Stimulated activated CD8-positive, alpha-beta memory T cell treated with anti-CD3 and anti-CD28 coated beads, Interleukin-4, amount 100 ng/mL, for 24 hours (primary cell): ENCODE measurements around the gene DPP6.

Source experiments
- DNase-seq: peaks from one replicate; pipeline ENCODE4 v3.0.0-alpha.2; 2020; ENCODE audit warnings: low read depth

DPP6 gene

DNA sequence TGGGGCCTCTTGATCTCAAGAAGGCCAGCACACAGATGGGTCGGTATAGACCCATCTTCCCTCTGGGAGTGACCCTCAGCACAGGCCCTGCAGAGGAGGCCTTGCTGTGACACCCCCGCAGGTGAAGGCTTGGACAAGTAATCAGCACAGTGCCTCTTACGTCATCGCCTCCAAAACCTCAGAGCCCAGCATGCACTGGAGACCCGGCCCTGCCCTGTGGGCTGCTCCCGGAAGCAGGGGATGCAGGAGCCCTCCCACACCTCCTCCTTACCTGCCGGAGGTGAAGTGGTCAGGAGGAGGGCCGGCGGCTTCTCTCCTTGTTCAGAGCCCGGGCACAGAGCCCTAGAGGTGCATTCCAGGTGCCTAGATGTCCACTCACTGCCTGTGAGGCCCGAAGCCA is 829.3 kb downstream of the DPP6 start:
- DNase-seq, result no peak

DNA sequence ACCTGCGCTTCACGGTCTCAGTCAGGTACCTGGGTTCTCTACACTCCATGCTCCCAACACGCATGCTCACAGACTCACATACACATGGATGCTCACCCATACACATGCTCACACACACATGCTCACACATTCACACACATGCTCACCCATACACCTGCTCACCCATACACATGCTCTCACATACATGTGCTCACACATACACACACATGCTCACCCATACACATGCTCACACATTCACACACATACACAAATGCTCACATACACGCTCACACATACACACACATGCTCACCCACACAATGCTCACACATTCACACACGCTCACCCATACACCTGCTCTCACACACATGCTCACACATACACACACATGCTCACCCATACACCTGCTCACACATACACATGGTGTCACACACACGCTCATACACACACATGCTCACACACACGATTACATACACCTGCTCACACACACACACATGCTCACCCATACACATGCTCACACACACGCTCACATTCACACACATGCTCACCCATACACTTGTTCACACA is 830.8 kb downstream of the DPP6 start:
- no peak for DNase-seq

GRCh38 chr7:154884348-154884920 is 832.2 kb downstream of the DPP6 start:
- no peak for DNase-seq

- no peak for DNase-seq
These were observed 834.4 kb downstream of the DPP6 start for GRCh38 chr7:154886591-154886990.

GRCh38 chr7:154888690-154889089 is 836.5 kb downstream of the DPP6 start:
- DNase-seq, result no peak

DNA sequence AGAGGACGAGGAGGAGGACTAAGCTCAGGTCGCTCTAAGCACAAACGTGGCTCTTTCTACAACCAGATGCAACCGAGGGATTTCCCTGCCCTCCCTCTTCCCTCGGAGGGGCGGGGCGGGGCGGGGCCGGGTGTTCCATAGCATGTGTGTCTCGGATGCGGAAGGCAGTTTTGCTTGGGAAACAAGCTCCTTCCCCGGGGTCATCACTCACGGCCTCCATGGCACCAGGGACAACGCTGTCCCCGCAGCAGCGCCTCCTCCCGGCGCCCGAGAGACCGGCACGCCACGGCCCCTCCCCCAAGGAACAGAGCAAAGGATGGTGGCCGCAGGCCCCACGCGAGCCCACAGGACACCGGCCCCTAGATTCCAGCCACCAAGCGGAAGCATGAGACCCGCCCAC is 840.3 kb downstream of the DPP6 start:
- DNase-seq, result no peak

GRCh38 chr7:154896076-154896475 is 843.9 kb downstream of the DPP6 start:
- no peak for DNase-seq

DNA sequence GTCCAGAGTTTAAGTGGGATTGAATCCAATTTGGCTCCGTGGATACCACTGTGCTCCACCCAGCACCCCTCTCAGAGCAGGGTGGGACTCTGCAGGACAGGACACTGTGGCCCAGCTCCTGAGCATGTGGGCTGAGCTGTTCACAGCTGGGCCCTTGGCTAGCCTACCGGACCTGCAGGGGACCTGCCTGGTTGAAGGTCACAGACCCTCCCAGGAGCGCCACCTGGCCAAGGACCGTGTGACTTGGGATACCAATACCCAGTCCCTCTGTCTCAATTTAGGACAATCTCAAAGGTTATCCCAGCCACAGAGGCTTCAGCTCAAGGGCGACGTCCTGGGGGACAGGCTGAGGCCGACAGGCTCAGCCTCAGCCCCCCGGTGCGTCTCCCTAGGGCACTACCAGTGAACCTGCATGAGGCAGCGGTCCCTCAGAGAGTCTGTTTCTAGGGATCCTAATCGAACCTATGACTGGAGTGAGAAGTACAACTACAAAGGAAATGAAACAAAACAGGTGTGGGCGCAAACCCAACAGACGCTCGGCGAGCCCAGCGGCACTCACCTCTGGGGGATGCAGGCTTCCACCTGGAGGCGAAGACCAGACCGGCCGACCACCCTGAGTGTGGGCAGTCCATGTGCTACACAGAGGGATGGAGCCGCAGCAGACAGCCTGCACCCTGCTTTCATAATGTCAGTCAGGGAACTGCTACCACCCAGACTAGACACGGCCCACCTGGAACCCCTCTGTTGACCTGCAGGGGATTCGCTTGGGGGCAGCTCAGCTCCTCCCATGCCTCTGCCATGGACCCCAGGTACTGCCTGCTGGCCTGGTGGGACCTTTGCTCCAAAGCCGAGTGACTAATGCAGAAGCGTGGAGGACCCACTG is 847.0 kb downstream of the DPP6 start:
- DNase-seq, result no peak

GRCh38 chr7:154899862-154900261 is 847.7 kb downstream of the DPP6 start:
- no peak for DNase-seq

DNA sequence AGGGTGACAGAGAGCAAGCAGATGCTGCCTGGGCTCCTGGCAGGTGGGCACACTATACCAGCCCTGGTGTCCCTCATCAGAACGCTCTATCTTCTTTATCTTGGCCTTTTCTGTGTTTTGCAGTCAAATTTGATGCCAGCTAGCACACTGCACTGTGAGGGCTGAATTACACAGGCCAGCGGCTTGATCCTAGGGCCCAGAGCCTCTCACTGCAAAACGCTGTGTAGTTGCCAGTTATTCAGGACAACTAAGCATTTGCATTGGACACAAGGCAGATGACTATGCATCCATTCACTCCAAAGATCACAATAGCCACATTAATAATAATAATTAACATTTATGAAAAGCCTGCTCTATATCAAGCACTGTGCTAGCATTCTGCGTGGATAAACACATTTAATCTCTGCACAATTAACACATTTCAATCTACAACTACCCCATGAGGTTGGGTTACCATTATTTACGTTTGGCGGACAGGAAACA is 850.4 kb downstream of the DPP6 start:
- no peak for DNase-seq

DNA sequence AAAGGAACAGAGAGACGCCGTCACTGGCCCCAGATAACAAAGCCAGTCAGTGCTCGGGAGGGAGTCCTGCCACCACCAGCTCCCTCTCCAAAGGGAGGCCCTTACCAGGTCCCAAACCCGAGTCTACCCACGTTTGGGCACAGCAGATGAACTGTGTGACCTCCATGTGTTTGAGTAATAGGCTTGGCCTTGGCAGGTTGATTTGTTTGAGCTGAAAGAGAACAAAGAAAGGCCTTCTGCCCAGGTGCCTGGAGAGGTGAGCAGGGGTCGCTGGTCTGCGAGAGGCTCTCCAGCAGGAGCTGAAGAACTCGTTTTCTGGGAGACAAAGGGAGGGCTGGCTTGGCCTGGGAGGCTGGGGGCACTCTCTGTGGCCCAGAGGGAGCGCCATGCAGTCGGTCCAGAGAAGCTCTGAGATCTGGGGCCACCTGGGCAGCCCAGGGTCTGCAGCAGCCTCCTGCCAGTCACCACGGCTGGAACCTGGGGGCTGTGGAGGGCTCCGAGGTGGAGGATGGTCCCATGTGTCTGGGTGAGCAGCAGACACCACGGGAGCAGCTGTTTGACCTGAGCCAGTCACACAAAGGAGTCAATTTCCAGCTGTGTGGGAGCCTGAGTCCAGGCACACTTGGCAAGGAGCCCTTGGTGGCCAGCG is 851.0 kb downstream of the DPP6 start:
- DNase-seq, result no peak

GRCh38 chr7:154905146-154905545 is 852.9 kb downstream of the DPP6 start:
- DNase-seq, result no peak

GRCh38 chr7:154905615-154906014 is 853.4 kb downstream of the DPP6 start:
- DNase-seq, result no peak

GRCh38 chr7:154906201-154906600 is 854.0 kb downstream of the DPP6 start:
- no peak for DNase-seq

- no peak for DNase-seq
These were observed 854.6 kb downstream of the DPP6 start for GRCh38 chr7:154906736-154907355.

- DNase-seq, result no peak
These were observed 855.7 kb downstream of the DPP6 start for GRCh38 chr7:154907651-154908620.

GRCh38 chr7:154909241-154910105 is 857.3 kb downstream of the DPP6 start:
- DNase-seq, result no peak

DNA sequence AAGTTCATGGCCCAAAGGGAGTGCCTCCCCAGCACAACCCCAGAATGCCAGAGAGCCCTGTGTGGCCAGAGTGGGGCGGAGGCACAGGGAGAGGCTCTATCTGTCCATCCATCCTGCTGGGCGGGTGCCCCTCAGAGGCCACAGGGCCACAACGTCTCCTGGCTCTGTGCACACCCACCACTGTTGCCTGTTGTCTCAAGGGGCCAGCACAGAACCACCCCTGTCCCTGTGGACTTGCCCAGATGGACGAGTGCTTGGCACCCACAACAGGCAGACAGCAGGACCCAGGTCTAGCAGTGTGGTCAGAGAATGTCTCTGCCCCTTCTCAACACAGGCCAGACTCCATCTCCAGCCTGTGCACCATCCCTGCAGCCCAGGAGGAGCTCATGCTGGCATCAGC is 857.9 kb downstream of the DPP6 start:
- DNase-seq, result no peak

GRCh38 chr7:154910977-154911376 is 858.8 kb downstream of the DPP6 start:
- DNase-seq, result no peak

DNA sequence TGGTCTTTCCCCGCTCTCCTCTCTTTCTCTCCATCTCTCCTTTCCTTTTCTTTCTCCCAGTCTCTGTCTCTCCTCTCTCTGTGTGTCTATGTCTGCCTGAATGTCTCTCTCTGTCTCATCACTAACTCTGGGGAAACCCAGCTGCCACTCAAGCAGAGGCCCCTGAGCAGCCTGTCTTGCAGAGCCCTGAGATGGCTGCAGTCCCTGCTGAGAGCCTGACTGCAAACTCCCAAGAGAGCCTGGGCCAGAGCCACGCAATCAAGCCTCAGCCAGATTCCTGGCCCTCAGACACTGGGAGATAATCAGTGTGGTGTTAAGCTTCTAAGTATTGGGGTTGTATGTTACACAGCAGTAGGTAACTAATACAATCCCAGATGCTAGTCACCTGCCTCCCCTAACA is 859.2 kb downstream of the DPP6 start:
- no peak for DNase-seq
